ENCODE data around the gene TMEM131. TPM values are rescaled to one million over a fixed set of nuclear protein-coding genes. Genes with fewer than 3 reads are reported as not detected.
"Not testable (repeated sequence)": the region's sequence is repeated elsewhere in the genome, so short reads cannot be mapped to it uniquely, and the experiment has no call there.

The TMEM131 gene
- total RNA-seq, 1 donor: 13.5 TPM

GRCh38 chr2:97958184-97958583 lies 37.6 kb downstream of the TMEM131 start:
- DNase-seq (ENCODE audit: low read depth in 2 of 3, low spot score in 2 of 3): no peak

GRCh38 chr2:97957432-97958183 lies 38.1 kb downstream of the TMEM131 start:
- no peak for DNase-seq (ENCODE audit: low read depth in 2 of 3, low spot score in 2 of 3)

- not testable (repeated sequence) for DNase-seq (ENCODE audit: low read depth in 2 of 3, low spot score in 2 of 3)
Measured at GRCh38 chr2:97956753-97957152, 39.0 kb downstream of the TMEM131 start.

- DNase-seq (ENCODE audit: low read depth in 2 of 3, low spot score in 2 of 3): no peak
Measured at GRCh38 chr2:97953853-97954252, 41.9 kb downstream of the TMEM131 start.

GRCh38 chr2:97952357-97952756 lies 43.4 kb downstream of the TMEM131 start:
- no peak for DNase-seq (ENCODE audit: low read depth in 2 of 3, low spot score in 2 of 3)

- DNase-seq (ENCODE audit: low read depth in 2 of 3, low spot score in 2 of 3): no peak
Measured at GRCh38 chr2:97951155-97951680, 44.5 kb downstream of the TMEM131 start.

- DNase-seq (ENCODE audit: low read depth in 2 of 3, low spot score in 2 of 3): no peak
Measured at GRCh38 chr2:97950329-97951154, 45.2 kb downstream of the TMEM131 start.

- DNase-seq (ENCODE audit: low read depth in 2 of 3, low spot score in 2 of 3): no peak
Measured at GRCh38 chr2:97948926-97949325, 46.8 kb downstream of the TMEM131 start.

- DNase-seq (ENCODE audit: low read depth in 2 of 3, low spot score in 2 of 3): no peak
Measured at GRCh38 chr2:97945791-97946190, 50.0 kb downstream of the TMEM131 start.

GRCh38 chr2:97936881-97937280 lies 58.9 kb downstream of the TMEM131 start:
- DNase-seq (ENCODE audit: low read depth in 2 of 3, low spot score in 2 of 3): no peak

GRCh38 chr2:97936199-97936598 lies 59.5 kb downstream of the TMEM131 start:
- no peak for DNase-seq (ENCODE audit: low read depth in 2 of 3, low spot score in 2 of 3)

- no peak for DNase-seq (ENCODE audit: low read depth in 2 of 3, low spot score in 2 of 3)
Measured at GRCh38 chr2:97935719-97936161, 60.0 kb downstream of the TMEM131 start.

- DNase-seq (ENCODE audit: low read depth in 2 of 3, low spot score in 2 of 3): no peak
Measured at GRCh38 chr2:97932975-97933662, 62.6 kb downstream of the TMEM131 start.

GRCh38 chr2:97931858-97932225 lies 63.9 kb downstream of the TMEM131 start:
- DNase-seq (ENCODE audit: low read depth in 2 of 3, low spot score in 2 of 3): no peak

GRCh38 chr2:97931118-97931857 lies 64.5 kb downstream of the TMEM131 start:
- peak in 1 of 3 donors; percentile 56 for DNase-seq (ENCODE audit: low read depth in 2 of 3, low spot score in 2 of 3)

GRCh38 chr2:97928591-97928990 lies 67.2 kb downstream of the TMEM131 start:
- no peak for DNase-seq (ENCODE audit: low read depth in 2 of 3, low spot score in 2 of 3)

GRCh38 chr2:97926946-97927345 lies 68.8 kb downstream of the TMEM131 start:
- peak in 1 of 3 donors; percentile 11 for DNase-seq (ENCODE audit: low read depth in 2 of 3, low spot score in 2 of 3)

GRCh38 chr2:97924194-97924593 lies 71.6 kb downstream of the TMEM131 start:
- no peak for DNase-seq (ENCODE audit: low read depth in 2 of 3, low spot score in 2 of 3)

- DNase-seq (ENCODE audit: low read depth in 2 of 3, low spot score in 2 of 3): no peak
Measured at GRCh38 chr2:97919858-97920257, 75.9 kb downstream of the TMEM131 start.

- no peak for DNase-seq (ENCODE audit: low read depth in 2 of 3, low spot score in 2 of 3)
Measured at GRCh38 chr2:97918818-97919217, 76.9 kb downstream of the TMEM131 start.

All from hematopoietic multipotent progenitor cell (in vitro differentiated cells).